Measurements from ENCODE around the gene LARGE1.
A peak's percentile ranks its signal among the peaks of the same experiment; 100 is the strongest.

The LARGE1 gene

GRCh38 chr22:33456511-33456910, 463.8 kb downstream of the LARGE1 start:
- DNase-seq: no peak

- no peak for DNase-seq
These were observed 465.2 kb downstream of the LARGE1 start for GRCh38 chr22:33455036-33455435.

GRCh38 chr22:33451866-33452469, 468.3 kb downstream of the LARGE1 start:
- no peak for DNase-seq

GRCh38 chr22:33450756-33451155, 469.5 kb downstream of the LARGE1 start:
- no peak for DNase-seq

- DNase-seq: no peak
These were observed 472.5 kb downstream of the LARGE1 start for GRCh38 chr22:33447733-33448132.

- DNase-seq: no peak
These were observed 476.6 kb downstream of the LARGE1 start for GRCh38 chr22:33443683-33444082.

GRCh38 chr22:33440756-33441155, 479.5 kb downstream of the LARGE1 start:
- no peak for DNase-seq

GRCh38 chr22:33438273-33438672, 482.0 kb downstream of the LARGE1 start:
- peak; percentile 37 for DNase-seq

GRCh38 chr22:33431300-33431699, 489.0 kb downstream of the LARGE1 start:
- DNase-seq: no peak

- DNase-seq: no peak
These were observed 491.0 kb downstream of the LARGE1 start for GRCh38 chr22:33429281-33429680.

- no peak for DNase-seq
These were observed 492.8 kb downstream of the LARGE1 start for GRCh38 chr22:33427461-33427860.

- DNase-seq: no peak
These were observed 493.8 kb downstream of the LARGE1 start for GRCh38 chr22:33426451-33426850.

GRCh38 chr22:33421859-33422258, 498.4 kb downstream of the LARGE1 start:
- no peak for DNase-seq

GRCh38 chr22:33418484-33418883, 501.8 kb downstream of the LARGE1 start:
- no peak for DNase-seq

- DNase-seq: no peak
These were observed 504.9 kb downstream of the LARGE1 start for GRCh38 chr22:33415401-33415800.

GRCh38 chr22:33409079-33409478, 511.2 kb downstream of the LARGE1 start:
- DNase-seq: no peak

GRCh38 chr22:33405194-33405593, 515.1 kb downstream of the LARGE1 start:
- DNase-seq: no peak

- no peak for DNase-seq
These were observed 515.6 kb downstream of the LARGE1 start for GRCh38 chr22:33404723-33405122.

- no peak for DNase-seq
These were observed 518.0 kb downstream of the LARGE1 start for GRCh38 chr22:33402325-33402724.

GRCh38 chr22:33401291-33401690, 519.0 kb downstream of the LARGE1 start:
- DNase-seq: no peak

- no peak for DNase-seq
These were observed 519.4 kb downstream of the LARGE1 start for GRCh38 chr22:33400891-33401290.

- no peak for DNase-seq
These were observed 520.0 kb downstream of the LARGE1 start for GRCh38 chr22:33400061-33400840.

- no peak for DNase-seq
These were observed 522.8 kb downstream of the LARGE1 start for GRCh38 chr22:33397381-33397907.

GRCh38 chr22:33393432-33393831, 526.8 kb downstream of the LARGE1 start:
- no peak for DNase-seq
